ENCODE data around the gene BANK1. TPM values are rescaled to one million over a fixed set of nuclear protein-coding genes. Genes with fewer than 3 reads are reported as not detected.

BANK1 gene
- total RNA-seq, 1 donor from 2014 or later: 0.19 TPM

GRCh38 chr4:102022343-102022742 lies 231.8 kb downstream of the BANK1 start:
- no peak overlapping the region for H3K4me3 Mint-ChIP-seq
- peak overlapping the region; percentile 13 for H2AFZ ChIP-seq (replicated peaks)
- H3K36me3 ChIP-seq: no peaks in the 10 kb centered on the region
- DNase-seq (ENCODE audit: low spot score): no peak
- H3K27me3 Mint-ChIP-seq (ENCODE audit: insufficient read depth, low read depth): no peaks in the 10 kb centered on the region
- no peaks in the 10 kb centered on the region for H3K9me3 Mint-ChIP-seq
- no peaks in the 10 kb centered on the region for H4K20me1 ChIP-seq (ENCODE audit: low read depth)
- H3K4me1 Mint-ChIP-seq: no peaks in the 10 kb centered on the region
- no peak overlapping the region for H3K4me3 ChIP-seq
- no peaks in the 10 kb centered on the region for H3F3A ChIP-seq (ENCODE audit: low read depth)
- H3K4me2 ChIP-seq: no peak overlapping the region
- no peaks in the 10 kb centered on the region for H3K27me3 ChIP-seq
- no peak overlapping the region for H3K27ac Mint-ChIP-seq
- no peaks in the 10 kb centered on the region for H3K9me3 ChIP-seq (ENCODE audit: low read depth)
- no peak overlapping the region for H3K27ac ChIP-seq
- no peaks in the 10 kb centered on the region for H3K4me1 ChIP-seq
- H3K36me3 Mint-ChIP-seq: no peaks in the 10 kb centered on the region
- H3K79me2 ChIP-seq (ENCODE audit: low read depth): no peaks in the 10 kb centered on the region
- no peak overlapping the region for H3K9ac ChIP-seq
- TF ChIP-seq EZH2 (IDR thresholded peaks at IDR 0.05) (no peak), CTCF (IDR thresholded peaks at IDR 0.05) (no peak), EZH2phosphoT487 (IDR thresholded peaks at IDR 0.05) (no peak)

GRCh38 chr4:102027961-102028360 lies 237.4 kb downstream of the BANK1 start:
- H3K4me2 ChIP-seq: no peak overlapping the region
- no peaks in the 10 kb centered on the region for H3F3A ChIP-seq (ENCODE audit: low read depth)
- H3K79me2 ChIP-seq (ENCODE audit: low read depth): no peaks in the 10 kb centered on the region
- H3K4me3 ChIP-seq: no peak overlapping the region
- no peaks in the 10 kb centered on the region for H3K36me3 Mint-ChIP-seq
- no peaks in the 10 kb centered on the region for H3K4me1 Mint-ChIP-seq
- H3K9me3 Mint-ChIP-seq: no peaks in the 10 kb centered on the region
- H3K27ac ChIP-seq: no peak overlapping the region
- no peaks in the 10 kb centered on the region for H3K9me3 ChIP-seq (ENCODE audit: low read depth)
- TF ChIP-seq EZH2 (IDR thresholded peaks at IDR 0.05) (no peak), CTCF (IDR thresholded peaks at IDR 0.05) (no peak), EZH2phosphoT487 (IDR thresholded peaks at IDR 0.05) (no peak)
- no peak overlapping the region for H2AFZ ChIP-seq (replicated peaks)
- H3K9ac ChIP-seq: no peak overlapping the region
- peaks cover 2% of the 10 kb centered on the region for H3K27me3 Mint-ChIP-seq (ENCODE audit: insufficient read depth, low read depth)
- no peaks in the 10 kb centered on the region for H4K20me1 ChIP-seq (ENCODE audit: low read depth)
- no peaks in the 10 kb centered on the region for H3K4me1 ChIP-seq
- H3K36me3 ChIP-seq: no peaks in the 10 kb centered on the region
- H3K27me3 ChIP-seq: no peaks in the 10 kb centered on the region
- H3K27ac Mint-ChIP-seq: no peak overlapping the region
- H3K4me3 Mint-ChIP-seq: no peak overlapping the region
- DNase-seq (ENCODE audit: low spot score): no peak

- Histone ChIP-seq H3K4me2 (no peak overlapping the region), H3K79me2 (ENCODE audit: low read depth) (no peaks in the 10 kb centered on the region), H3F3A (ENCODE audit: low read depth) (no peaks in the 10 kb centered on the region), H3K27ac (no peak overlapping the region), H3K4me1 (no peaks in the 10 kb centered on the region), H3K9ac (no peak overlapping the region), H3K27me3 (no peaks in the 10 kb centered on the region), H3K9me3 (ENCODE audit: low read depth) (no peaks in the 10 kb centered on the region), H2AFZ (replicated peaks) (no peak overlapping the region), H3K36me3 (no peaks in the 10 kb centered on the region), H3K4me3 (no peak overlapping the region), H4K20me1 (ENCODE audit: low read depth) (no peaks in the 10 kb centered on the region)
- no peak overlapping the region for H3K27ac Mint-ChIP-seq
- TF ChIP-seq CTCF (IDR thresholded peaks at IDR 0.05): no peak
- no peak for DNase-seq (ENCODE audit: low spot score)
- peaks cover 2% of the 10 kb centered on the region for H3K27me3 Mint-ChIP-seq (ENCODE audit: insufficient read depth, low read depth)
- no peak overlapping the region for H3K4me3 Mint-ChIP-seq
- H3K4me1 Mint-ChIP-seq: no peaks in the 10 kb centered on the region
- no peaks in the 10 kb centered on the region for H3K9me3 Mint-ChIP-seq
- no peaks in the 10 kb centered on the region for H3K36me3 Mint-ChIP-seq
These were observed 240.9 kb downstream of the BANK1 start for GRCh38 chr4:102031406-102031805.

- TF ChIP-seq EZH2 (IDR thresholded peaks at IDR 0.05): no peak
- no peak for TF ChIP-seq EZH2phosphoT487 (IDR thresholded peaks at IDR 0.05)
- Histone ChIP-seq H3K36me3 (no peaks in the 10 kb centered on the region), H3K9ac (no peak overlapping the region), H3K4me1 (no peaks in the 10 kb centered on the region), H2AFZ (replicated peaks) (no peak overlapping the region), H3K9me3 (ENCODE audit: low read depth) (no peaks in the 10 kb centered on the region), H3F3A (ENCODE audit: low read depth) (no peaks in the 10 kb centered on the region), H3K4me3 (no peak overlapping the region), H4K20me1 (ENCODE audit: low read depth) (no peaks in the 10 kb centered on the region), H3K27ac (no peak overlapping the region), H3K27me3 (no peaks in the 10 kb centered on the region), H3K4me2 (no peak overlapping the region), H3K79me2 (ENCODE audit: low read depth) (no peaks in the 10 kb centered on the region)
- Mint-ChIP-seq H3K27ac (no peak overlapping the region), H3K36me3 (no peaks in the 10 kb centered on the region), H3K27me3 (ENCODE audit: insufficient read depth, low read depth) (peaks cover under 1% of the 10 kb centered on the region), H3K4me3 (no peak overlapping the region), H3K4me1 (no peaks in the 10 kb centered on the region), H3K9me3 (no peaks in the 10 kb centered on the region)
- no peak for DNase-seq (ENCODE audit: low spot score)
These were observed 245.5 kb downstream of the BANK1 start for GRCh38 chr4:102036016-102036415.
